GM19351 (cell line): ENCODE data around the gene C10orf105.

Experiments used
- ATAC-seq: cut with Tn5 transposase; IDR thresholded peaks from one replicate; pipeline ENCODE4 v1.9.1; 2021; ENCODE audit warnings: mild to moderate bottlenecking, moderate library complexity; ENCODE audit not compliant: unreplicated experiment

C10orf105 gene

GRCh38 chr10:71717551-71717951 lies 2.0 kb downstream of the C10orf105 start:
- ATAC-seq, result no peak

- ATAC-seq, result no peak
These were observed 2.5 kb downstream of the C10orf105 start for GRCh38 chr10:71717056-71717455.

- ATAC-seq, result no peak
These were observed 3.2 kb downstream of the C10orf105 start for GRCh38 chr10:71716426-71716825.

GRCh38 chr10:71715860-71716259 lies 3.7 kb downstream of the C10orf105 start:
- no peak for ATAC-seq

- ATAC-seq, result no peak
These were observed 4.6 kb downstream of the C10orf105 start for GRCh38 chr10:71715026-71715425.

GRCh38 chr10:71714592-71714991 lies 5.0 kb downstream of the C10orf105 start:
- no peak for ATAC-seq

DNA sequence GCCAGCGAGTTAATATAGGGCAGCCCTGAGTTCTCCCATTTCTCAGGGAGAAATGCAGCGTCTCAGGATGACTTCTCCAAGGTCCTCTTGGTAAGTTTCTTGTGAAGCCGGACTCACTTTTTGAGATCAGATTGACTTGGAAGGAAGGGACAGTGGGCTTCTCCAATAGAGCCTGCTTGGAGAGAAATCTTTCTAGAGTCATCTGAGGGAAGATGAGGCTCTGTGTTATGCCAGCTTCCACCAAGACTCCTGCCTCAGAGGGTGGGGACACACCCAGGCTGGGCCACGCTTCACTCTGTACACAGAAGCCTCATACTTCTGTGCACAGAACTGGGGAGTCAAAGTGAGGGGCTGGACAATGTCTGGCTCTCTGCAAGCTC lies 5.6 kb downstream of the C10orf105 start:
- ATAC-seq, result no peak

- ATAC-seq, result no peak
These were observed 6.2 kb downstream of the C10orf105 start for GRCh38 chr10:71713135-71714030.

GRCh38 chr10:71712572-71713134 lies 6.9 kb downstream of the C10orf105 start:
- ATAC-seq, result no peak

DNA sequence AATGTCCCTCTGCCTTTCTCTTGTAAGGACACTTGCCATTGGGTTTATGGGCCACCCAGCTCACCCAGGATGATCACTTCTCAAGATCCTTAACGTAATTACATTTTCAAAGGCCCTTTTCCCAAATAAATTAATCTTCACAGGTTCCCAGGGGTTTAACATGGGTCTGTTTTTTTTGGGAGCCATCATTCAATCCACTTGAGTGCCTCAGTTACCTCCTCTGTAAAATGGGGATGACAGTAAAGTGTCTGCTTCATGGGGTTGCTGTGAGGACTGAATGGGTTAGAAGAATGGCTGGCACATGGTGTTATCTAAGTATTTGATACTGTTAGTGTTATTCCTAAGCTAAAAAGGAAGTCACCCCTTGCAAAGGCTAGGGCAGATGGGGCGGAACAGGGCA lies 7.4 kb downstream of the C10orf105 start:
- ATAC-seq, result no peak

- ATAC-seq, result no peak
These were observed 8.4 kb downstream of the C10orf105 start for GRCh38 chr10:71711052-71711623.

GRCh38 chr10:71710519-71710918 lies 9.1 kb downstream of the C10orf105 start:
- ATAC-seq, result no peak

DNA sequence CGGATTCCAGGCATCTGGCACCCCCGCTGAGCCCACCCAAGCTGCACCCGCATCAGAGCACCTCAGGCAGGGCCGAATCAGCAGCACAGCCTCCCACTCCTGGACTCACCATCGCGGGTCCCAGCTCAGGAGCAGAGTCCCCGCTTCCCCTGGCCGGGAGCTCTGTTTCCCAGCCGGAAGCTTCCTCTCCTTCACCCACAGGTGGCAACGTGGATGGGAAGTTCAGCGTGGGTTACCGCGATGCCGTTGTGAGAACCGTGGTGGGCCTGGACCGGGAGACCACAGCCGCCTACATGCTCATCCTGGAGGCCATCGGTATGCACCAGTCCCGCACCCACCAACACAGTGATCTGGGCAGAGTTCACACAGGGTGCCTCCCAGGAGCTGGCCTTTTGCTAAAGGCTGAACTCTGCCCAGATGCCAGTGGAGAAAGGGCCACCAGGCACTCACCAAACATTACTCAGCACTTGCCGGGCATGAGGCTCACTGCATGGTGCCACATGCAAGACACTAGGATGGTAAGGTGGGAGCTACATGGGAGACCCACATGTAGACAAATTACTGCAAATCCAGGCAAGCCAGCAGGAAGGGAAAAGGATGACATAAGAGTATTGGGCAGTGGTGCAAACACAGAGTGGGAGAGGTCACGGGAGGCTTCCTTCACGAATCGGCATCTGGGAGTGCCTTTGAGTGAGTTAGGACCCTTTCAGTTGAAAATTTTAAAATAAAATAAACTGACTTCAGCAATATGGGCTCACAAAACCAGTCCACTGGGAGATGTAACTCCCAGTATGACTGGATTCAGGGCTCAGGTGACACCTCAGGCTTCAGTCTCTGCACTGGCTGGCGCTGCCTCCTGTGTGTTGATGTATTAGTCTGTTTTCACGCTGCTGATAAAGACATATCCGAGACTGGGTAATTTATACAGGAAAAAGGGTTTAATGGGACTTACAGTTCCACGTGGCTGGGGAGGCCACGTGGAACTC lies 10.4 kb downstream of the C10orf105 start:
- ATAC-seq, result no peak

- ATAC-seq, result no peak
These were observed 11.3 kb downstream of the C10orf105 start for GRCh38 chr10:71708301-71708703.

DNA sequence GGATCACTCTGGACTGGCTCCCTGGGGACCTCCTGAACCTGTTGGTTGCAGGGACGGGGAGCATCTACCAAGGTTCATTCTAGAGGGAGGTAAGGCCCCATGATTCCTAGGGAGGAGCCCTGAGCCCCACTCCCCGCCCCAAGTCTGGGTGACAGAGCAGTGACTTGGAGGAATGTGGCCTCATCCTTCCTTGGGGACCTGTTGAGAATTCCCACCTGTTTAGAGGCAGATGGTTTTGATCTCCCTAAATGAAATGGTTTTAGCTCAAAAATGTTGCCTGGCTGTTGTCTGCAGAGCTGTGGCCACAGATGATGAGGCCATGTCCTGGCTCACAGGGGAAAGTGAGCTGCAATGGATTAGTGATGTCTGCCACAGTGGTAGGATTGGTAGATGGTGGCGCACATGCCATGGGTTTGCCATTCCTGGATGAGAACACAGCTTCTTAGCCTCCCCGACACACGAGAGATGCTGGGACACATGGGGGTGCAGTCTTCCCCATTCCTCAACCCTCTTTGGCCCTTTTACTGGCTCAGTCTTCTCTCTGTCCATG lies 12.3 kb downstream of the C10orf105 start:
- ATAC-seq, result no peak

DNA sequence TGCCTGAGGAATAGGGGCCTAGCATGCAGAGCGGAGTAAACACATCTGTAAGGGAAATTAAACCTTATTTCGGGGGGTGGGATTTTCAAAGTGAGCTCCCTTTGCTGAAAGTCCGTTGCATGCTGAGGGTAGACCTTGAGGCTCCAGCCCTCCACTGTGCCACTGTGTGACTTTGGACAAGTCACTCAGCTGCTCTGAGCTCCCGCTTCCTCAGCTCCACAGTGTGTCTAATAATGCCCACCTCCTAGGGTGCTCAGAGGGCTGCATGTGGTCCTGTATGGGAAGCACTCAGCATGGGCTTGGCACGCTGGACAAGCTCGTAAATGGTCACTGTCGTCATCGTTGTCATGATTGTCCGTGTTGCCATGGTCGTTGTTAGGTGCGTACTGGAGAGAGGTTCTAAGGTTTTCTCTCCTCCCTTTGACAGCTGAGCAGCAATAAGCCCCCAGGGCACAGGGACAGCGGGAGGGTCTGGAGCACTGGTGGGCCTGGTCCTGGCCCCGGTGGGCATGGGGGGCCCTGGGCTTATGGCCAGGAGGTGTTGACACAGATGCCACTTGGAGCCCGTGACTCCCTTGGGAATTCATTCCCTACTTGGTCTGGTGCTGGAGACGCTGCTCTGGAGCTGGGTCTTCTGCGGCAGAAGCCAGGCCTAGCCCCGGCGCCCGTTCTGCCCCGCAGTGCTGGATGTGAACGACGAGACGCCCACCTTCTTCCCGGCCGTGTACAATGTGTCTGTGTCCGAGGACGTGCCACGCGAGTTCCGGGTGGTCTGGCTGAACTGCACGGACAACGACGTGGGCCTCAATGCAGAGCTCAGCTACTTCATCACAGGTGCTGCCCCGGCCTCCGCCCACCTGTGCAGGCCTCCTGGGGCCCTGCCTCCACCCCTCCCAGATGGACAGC lies 13.1 kb downstream of the C10orf105 start:
- no peak for ATAC-seq

DNA sequence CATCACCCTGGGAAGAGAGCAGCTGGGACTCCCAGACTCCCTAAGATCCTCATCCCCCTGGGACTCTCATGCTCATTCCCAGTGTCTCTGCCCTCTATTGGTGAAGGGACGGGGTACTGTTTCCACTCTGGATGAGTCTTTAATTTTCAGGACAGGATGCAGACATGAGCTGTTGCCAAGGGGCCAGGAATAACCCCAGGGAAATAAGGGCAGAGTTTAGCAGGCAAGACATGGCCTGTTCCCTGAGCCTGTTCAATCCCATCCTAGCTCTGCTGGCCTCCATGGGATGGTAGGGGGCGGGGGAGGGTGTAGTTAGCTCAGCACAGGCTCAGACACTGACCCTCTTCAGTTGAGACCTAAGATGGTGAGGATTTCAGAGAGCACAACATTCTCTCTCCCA lies 14.0 kb downstream of the C10orf105 start:
- ATAC-seq, result no peak

- no peak for ATAC-seq
These were observed 14.8 kb downstream of the C10orf105 start for GRCh38 chr10:71704816-71705215.

GRCh38 chr10:71703577-71703976 lies 16.0 kb downstream of the C10orf105 start:
- no peak for ATAC-seq
